ENCODE results near the gene PODN. TPM values are rescaled to one million over a fixed set of nuclear protein-coding genes. Genes with fewer than 3 reads are reported as not detected.

Gene PODN
- total RNA-seq, 6 experiments from 2014 or later = 2.8 to 9.8 (median 5.1) TPM

GRCh38 chr1:53125122-53125521 lies 63.1 kb downstream of the PODN start:
- ATAC-seq = no peak

DNA sequence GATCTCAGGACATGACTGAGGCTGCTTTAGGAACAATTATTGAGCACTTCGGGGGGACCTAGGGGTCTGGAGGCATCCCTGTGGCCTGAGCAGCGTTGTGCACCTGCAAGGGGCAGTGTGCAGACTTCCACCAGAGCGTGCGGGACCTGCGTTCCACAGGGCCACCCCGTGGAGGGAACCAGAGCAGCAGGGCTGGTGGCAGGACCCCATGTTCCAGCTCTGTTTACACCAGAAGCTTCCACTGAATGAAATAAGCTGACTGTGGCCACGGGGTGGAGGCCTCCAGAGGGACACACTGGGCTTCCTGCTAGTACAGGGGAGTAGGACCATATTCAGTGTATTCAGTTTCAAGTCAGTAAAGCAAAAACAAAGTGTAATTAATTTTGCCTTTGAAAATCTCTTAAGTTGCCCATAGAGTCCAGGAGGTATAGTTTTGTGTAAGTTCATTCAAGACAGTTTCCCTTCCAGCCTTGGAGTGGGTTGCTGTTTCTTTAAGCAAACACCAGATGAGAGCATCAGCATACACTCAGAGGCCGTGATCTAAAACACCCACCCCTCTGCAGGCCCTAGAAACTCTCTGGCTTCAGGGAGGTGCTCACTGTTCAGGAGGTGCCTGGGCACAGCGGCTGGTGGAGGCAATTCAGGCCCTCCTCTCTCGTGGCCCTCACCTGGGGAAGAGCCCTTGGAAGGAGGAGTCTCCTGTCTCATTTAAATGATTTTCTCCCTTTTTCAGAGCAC lies 63.8 kb downstream of the PODN start:
- Histone ChIP-seq H3K4me3 (no peak overlapping the region), H3K9me3 (no peaks in the 10 kb centered on the region), H3K4me1 (no peaks in the 10 kb centered on the region), H3K27me3 (no peaks in the 10 kb centered on the region), H3K36me3 (no peaks in the 10 kb centered on the region), H3K27ac (no peak overlapping the region)
- TF ChIP-seq POLR2A (IDR thresholded peaks at IDR 0.05) = no peak
- no peak for TF ChIP-seq CTCF (IDR thresholded peaks at IDR 0.05)
- DNase-seq = peak in 2 of 3 donors; percentile 7 to 23
- no peak for ATAC-seq
- WGBS (ENCODE audit: insufficient coverage, low coverage, low lambda C conversion rate, missing lambda C conversion rate) = no CpG with 5 or more reads among the region's 10 CpGs
- intact Hi-C loops (cut with DNase I) = no loop called here

More at GRCh38 chr1:53125122-53125521, 63.1 kb downstream of the PODN start:
- H3K27ac ChIP-seq = no peak overlapping the region
- no peaks in the 10 kb centered on the region for H3K4me1 ChIP-seq
- H3K27me3 ChIP-seq = no peaks in the 10 kb centered on the region
- no peak for TF ChIP-seq POLR2A (IDR thresholded peaks at IDR 0.05)
- TF ChIP-seq CTCF (IDR thresholded peaks at IDR 0.05) = no peak
- H3K9me3 ChIP-seq = no peaks in the 10 kb centered on the region
- H3K4me3 ChIP-seq = no peak overlapping the region
- intact Hi-C loops (cut with DNase I) = no loop called here
- DNase-seq = peak in 1 of 3 donors; percentile 7
- 82% methylated on average over 6 of the region's 6 CpGs for WGBS (ENCODE audit: insufficient coverage, low coverage, low lambda C conversion rate, missing lambda C conversion rate)
- H3K36me3 ChIP-seq = no peaks in the 10 kb centered on the region

DNA sequence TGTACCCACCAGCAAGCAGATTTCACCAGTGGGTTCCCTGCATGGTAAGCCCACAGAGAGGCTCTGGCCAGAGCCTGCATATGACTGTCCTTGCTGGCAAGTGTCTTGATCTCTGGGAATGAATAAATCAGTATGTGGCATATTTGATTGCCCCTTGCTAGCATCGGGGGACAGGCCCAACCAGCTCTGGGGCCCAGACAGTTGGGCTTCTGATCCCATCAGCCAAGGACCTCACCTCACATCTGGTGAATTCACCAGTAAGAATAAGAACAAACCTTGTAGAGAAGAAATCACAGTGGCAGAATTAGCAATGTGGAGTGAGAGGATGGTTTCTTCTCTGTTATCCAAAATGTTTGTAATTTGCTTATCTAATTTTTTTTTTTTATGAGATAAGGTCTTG lies 64.5 kb downstream of the PODN start:
- ATAC-seq (no peak), DNase-seq (peak in 1 of 3 donors; percentile 15)
- H3K36me3 ChIP-seq = no peaks in the 10 kb centered on the region
- no peak overlapping the region for H3K27ac ChIP-seq
- WGBS (ENCODE audit: insufficient coverage, low coverage, low lambda C conversion rate, missing lambda C conversion rate) = 100% methylated on average over 1 of the region's 1 CpG
- H3K4me1 ChIP-seq = no peaks in the 10 kb centered on the region
- no peaks in the 10 kb centered on the region for H3K9me3 ChIP-seq
- no peaks in the 10 kb centered on the region for H3K27me3 ChIP-seq
- no peak overlapping the region for H3K4me3 ChIP-seq
- intact Hi-C loops (cut with DNase I) = no loop called here
- TF ChIP-seq POLR2A (IDR thresholded peaks at IDR 0.05) (no peak), CTCF (IDR thresholded peaks at IDR 0.05) (no peak)

- 50% methylated on average over 1 of the region's 5 CpGs for WGBS (ENCODE audit: insufficient coverage, low coverage, low lambda C conversion rate, missing lambda C conversion rate)
- ATAC-seq = no peak
- Histone ChIP-seq H3K4me3 (no peak overlapping the region), H3K9me3 (no peaks in the 10 kb centered on the region), H3K4me1 (no peaks in the 10 kb centered on the region), H3K36me3 (no peaks in the 10 kb centered on the region), H3K27ac (no peak overlapping the region), H3K27me3 (no peaks in the 10 kb centered on the region)
- peak in 2 of 3 donors; percentile 4 to 24 for DNase-seq
- intact Hi-C loops (cut with DNase I) = no loop called here
- TF ChIP-seq CTCF (IDR thresholded peaks at IDR 0.05) (no peak), POLR2A (IDR thresholded peaks at IDR 0.05) (no peak)
These were observed 65.5 kb downstream of the PODN start for GRCh38 chr1:53127546-53127945.
